Hematopoietic multipotent progenitor cell treated with erythropoietin and hydrocortisone succinate and interleukin-3 and kit ligand, for 4 days (in vitro differentiated cells): ENCODE measurements around the gene KIF3A.
A peak's percentile ranks its signal among the peaks of the same experiment; 100 is the strongest.

Source experiments
- DNase-seq: peaks from one replicate; pipeline ENCODE4 v3.0.0-alpha.2; 2015

Gene KIF3A

DNA sequence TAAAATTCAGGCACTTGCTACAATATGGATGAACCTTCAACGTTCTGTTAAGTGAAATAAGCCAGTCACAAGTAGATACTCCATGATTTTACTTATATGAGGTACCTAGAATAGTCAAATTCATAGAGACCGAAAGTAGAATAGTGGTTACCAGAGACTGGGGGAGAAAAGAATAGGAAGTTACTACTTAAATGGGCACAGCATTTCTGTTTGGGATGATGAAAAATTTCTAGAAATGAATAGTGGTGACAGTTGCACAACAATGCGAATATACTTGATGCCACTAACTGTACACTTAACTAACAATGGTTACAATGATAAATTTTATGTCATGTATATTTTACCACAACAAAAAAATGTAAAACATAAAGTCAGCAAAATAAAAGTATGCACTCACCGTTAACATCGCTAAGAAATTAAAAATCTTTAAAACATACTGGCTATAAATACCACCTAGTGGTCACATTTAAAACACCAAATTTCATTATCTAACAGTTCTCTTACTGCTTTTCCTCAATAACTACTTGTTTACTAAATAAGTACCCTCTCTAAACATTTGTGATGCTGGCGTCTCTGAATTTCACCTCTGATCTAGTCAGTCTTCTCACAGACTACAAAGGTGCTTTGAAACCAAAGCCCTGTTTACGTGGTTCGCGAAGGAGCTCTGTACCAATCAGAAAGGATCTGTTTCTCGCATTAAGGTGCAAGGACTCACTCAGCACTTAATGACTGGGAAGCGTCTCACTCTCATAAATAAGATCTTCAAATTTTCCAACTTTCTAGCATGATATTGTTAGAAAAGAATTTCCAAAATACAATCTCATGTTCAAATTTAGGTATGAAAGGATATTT lies 22.7 kb downstream of the KIF3A start:
- peak; percentile 58 for DNase-seq

DNA sequence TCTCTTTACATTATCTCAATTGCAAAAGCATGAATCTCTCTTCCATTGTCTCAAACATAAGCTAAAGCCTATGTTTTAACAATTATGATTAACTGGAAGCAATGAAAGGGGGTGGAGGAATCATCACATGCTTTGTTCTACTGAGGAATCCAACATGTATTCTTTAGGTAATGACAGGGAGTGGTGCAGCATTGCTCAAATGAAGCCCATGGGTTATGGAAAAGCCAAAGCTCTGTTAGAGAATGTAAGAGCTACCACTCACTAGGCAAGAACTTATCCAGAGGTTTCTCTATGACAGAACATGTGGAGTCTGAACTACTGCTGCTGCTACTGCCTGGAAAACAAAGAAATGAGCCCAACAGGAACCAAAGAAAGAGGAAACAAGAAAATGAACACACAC lies 28.7 kb downstream of the KIF3A start:
- peak; percentile 8 for DNase-seq

DNA sequence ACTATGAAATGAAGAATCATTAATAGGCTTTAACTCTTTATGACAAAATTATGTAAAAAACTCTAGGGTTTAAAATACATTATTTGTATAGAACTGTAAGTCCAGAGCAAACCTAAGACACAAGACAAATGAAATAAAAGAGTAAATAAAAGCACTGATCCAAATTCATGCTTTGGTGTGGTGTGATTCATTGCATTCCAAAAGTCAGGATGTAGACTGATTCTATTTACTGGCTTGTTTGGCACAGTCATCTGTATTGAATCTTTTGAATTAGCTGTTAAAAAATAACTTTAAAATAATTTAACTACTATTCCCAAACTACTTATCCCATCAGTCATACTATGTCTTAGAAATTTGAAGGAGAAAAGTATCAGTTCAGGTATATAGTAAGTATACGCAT lies 32.5 kb downstream of the KIF3A start:
- no peak for DNase-seq

DNA sequence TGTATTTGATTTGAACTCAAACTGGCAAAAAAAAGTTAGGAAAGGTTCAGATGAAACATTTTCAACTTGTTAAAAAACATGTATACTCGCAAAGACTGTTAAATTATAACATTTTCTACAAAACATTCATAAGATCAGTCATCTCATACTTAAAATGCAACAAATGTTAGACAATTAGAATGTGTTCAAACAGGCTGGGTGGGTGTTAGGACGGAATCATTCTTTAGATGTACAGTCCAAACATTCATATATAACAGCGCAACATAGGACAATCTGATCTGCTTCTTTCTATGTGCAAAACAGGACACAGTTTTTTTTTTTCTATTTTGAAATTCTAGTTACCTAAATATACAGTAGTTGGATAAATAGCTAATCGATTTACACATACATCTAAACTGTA lies 41.4 kb downstream of the KIF3A start:
- no peak for DNase-seq

DNA sequence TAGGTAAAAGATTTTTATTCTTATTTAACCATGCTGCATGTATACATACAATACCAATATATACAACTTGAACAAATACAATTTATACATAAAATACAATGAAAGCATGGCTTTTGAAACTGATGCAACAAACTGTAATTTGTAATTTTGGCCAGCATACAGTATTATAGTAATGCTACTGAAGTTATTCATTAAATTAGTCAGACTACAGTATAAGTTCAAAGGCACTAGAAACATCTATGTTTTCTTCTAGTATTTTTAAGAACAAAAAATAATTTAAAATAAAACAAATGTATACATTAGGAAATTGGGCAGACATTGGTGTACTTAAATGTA lies 44.7 kb downstream of the KIF3A start:
- no peak for DNase-seq

DNA sequence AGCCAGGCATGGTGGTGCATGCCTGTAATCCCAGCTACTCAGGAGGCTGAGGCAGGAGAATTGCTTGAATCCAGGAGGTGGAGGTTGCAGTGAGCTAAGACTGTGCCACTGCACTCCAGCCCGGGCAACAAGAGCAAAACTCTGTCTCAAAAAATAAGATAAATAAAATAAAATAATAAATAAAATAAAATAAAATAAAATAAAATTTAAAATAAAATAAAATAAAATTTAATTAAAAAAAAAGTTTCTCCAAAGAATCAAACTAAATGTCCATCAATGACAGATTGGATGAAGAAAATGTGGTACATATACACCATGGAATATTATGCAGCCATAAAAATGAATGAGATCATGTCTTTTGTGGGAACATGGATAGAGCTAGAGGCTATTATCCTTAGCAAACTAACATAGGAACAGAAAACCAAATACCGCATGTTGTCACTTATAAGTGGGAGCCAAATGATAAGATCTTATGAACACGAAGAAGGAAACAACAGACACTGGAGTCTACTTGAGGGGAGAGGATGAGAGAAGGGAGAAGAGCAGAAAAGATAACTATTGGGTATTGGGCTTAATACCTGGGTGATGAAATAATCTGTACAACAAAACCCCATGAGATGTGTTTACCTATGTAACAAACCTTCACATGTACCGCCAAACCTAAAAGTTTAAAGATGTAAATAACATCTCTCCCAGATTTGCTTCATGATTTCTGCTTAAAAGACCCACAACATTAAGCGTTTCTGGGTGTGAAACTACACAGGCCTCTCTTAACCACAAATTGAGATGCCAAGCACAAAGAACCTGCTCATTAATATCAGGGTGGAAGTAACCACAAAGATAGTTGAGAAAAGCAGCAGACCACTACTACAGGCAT lies 45.4 kb downstream of the KIF3A start:
- DNase-seq = peak; percentile 21

DNA sequence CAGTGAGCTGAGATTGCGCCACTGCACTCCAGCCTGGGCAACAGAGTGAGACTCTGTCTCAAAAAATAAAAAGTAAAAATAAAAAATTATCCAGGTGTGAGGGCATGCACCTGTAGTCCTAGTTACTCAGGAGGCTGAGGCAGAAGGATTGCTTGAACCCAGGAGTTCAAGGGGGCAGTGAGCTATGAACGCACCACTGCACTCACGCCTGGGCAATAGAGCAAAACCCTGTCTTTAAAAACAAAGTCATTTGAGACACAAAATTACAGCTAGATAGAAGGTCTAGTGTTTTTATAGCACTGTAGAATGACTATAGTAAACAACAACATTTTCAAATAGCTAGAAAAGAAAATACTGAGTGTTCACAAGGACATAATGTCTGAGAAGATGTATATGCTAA lies 47.2 kb downstream of the KIF3A start:
- DNase-seq = no peak

DNA sequence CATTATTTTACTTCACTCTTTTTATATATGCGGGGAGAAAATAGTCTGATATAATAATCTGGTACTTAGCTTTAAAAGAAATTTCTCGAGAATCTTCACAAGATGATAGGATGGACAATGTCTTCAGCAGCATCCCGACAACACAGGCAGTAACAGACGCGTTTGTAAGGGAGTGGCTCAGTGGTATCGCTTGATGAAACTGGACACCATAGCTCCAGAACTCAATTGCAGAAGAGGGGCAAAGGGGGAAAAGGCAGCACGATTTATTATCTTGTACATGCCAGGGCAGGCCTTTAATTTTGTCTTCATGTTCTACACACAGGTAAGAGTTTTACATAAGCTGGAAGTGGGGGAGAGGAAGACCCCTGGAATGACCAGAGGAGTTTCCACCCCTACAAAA lies 47.8 kb downstream of the KIF3A start:
- DNase-seq = no peak

DNA sequence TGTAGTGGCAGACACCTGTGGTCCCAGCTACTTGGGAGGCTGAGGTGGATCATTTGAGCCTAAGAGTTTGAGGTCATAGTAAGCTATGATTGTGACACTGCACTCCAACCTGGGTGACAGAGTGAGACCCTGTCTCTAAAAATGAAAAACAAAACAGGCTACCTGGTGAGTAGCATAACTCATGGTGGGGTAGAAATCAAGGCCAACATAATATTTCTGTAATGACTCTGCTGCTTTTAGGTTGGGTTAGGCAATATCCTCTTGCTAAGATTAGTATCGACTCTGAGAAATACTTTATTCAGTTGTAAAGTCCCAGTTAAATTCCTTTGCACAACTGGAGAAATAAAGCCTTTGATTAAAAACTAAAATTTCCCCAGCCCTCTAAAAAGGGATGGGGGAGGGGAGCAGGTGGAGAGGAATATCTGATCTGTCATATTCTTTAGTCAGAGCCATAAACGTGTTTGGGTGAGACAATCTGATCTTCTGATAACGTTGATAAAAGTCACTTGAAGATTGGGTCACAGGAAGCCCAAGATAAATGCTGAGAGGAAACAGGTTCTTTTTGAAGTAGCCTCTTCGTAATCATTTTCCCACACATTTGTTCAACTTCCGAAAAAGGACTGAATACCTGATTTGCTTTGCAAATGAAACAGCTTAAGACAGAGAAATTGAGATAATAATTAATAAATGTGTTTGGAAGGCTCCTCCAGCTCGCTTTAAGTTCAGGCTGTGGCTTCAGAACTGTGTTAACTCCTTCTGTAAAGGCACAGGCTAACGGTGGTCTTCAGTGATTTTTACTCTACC lies 48.6 kb downstream of the KIF3A start:
- DNase-seq = peak; percentile 74

DNA sequence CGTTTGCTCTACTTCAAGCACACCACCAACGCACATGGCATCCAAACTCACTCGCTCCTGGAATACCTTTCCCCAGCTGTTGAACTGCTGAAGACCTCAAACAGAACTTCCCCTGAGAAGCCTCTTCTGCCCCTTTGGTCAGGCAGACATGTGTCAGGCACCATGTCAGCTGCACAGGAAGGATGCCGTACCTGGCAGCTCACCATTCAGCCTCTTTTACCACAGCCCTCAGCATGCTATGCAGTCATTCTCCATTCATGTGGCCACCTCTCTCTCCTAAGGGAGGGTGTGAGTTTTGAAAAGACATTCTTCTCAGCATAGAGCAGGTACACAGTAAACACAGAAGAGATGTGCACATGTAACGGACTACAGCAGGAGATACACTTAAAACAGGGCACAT lies 49.4 kb downstream of the KIF3A start:
- DNase-seq = no peak

DNA sequence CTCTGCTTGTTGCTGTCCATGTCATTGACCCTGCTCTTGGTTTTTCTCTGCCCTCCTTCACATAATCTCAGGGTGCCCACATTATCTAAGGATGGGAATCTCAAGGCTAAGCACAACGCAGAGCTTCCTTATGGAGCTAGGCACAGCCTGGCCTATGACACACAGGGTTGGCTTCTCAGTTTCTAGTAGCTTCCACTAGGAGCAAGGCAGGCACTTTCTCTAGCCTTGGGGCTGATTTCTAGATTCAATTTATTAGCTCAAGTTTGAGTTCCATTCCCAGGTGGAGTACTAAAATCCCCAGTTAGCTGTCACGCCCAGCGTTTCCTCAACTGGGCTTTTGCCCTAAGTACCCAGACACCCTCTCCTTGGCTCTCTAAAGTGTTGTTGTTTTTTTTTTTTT lies 51.2 kb downstream of the KIF3A start:
- no peak for DNase-seq

DNA sequence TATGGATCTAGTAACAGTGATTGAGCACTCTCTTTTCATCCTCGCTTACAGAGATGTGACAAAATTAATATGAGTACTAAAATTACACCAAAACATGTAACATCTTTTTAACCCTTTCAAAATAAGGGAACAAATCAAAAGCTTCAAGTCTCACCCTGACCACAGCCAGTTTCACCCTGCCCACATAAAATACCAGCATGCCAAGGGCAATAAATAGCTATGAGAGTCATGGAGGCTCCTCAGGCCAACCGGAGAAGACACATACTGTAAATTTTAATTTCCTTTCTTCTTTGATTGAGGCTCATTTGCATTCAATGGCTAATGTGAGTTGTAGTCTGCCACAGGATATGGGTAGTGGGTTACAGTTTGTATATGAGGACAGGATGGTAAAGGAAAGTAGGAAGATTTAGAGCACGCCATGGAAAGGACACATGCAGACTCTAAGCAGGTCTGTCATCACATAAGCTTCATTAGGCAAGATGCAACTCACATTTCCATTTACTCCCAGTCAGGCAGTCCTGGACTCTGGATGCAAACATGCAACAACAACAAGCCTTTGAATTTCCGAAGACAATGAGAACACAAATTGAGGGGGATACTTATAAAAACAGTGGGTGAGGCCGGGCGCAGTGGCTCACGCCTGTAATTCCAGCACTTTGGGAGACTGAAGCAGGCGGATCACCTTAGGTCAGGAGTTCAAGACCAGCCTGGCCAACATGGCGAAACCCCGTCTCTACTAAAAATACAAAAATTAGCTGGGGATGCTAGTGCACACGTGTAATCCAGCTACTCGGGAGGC lies 52.2 kb downstream of the KIF3A start:
- no peak for DNase-seq

DNA sequence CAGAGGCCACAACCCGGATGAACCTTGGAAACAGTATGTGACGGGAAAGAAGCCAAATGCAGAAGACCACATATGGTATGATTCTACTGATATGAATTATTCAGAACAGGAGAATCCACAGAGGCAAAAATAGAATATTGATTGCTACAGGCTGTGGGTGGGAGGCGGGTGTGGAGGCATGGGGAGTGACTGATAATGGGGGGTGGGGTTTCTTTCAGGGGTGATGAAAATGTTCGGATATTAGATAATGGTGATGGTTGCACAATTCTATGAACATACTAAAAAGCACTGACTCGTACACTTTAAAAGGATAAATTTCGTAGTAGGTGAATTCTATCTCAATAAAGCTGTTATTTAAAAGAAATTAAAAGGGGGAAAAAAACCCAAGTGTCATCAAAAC lies 52.9 kb downstream of the KIF3A start:
- peak; percentile 74 for DNase-seq

DNA sequence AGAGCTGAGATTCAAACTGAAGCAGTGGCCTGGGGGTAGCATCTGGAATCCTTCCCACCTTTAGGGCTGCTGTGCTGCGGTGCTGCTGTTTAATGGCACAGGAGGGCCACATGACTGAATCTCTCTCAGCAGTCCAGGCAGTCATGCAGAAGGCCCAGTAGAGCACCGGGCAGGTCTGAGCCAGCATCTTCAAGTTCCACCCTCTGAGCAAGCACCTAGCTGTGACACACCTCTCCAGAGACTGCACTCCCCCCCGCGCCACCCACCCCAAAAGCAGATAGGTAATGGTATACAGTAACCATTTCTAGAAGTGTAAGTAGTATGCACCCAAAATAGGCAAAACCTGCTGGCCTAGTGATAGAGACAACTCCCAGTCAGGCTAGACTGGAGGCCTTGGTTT lies 55.4 kb downstream of the KIF3A start:
- no peak for DNase-seq

DNA sequence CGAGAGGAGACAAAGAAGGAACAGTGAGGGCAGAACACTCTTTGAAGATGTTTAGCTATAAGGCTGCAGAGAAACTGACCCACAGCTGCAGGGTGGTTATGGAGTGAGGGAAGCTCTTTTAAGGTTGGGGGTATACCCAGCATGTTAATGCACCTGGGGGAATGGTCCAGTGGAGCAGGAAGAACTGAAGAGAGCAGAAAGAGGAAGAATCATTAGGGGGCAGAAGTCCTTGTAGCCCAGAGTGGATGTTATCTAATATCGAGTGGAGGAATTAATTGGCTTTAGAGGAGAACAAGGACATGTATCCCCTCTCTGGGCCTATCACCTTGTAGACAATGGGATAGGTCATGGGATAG lies 55.9 kb downstream of the KIF3A start:
- no peak for DNase-seq

DNA sequence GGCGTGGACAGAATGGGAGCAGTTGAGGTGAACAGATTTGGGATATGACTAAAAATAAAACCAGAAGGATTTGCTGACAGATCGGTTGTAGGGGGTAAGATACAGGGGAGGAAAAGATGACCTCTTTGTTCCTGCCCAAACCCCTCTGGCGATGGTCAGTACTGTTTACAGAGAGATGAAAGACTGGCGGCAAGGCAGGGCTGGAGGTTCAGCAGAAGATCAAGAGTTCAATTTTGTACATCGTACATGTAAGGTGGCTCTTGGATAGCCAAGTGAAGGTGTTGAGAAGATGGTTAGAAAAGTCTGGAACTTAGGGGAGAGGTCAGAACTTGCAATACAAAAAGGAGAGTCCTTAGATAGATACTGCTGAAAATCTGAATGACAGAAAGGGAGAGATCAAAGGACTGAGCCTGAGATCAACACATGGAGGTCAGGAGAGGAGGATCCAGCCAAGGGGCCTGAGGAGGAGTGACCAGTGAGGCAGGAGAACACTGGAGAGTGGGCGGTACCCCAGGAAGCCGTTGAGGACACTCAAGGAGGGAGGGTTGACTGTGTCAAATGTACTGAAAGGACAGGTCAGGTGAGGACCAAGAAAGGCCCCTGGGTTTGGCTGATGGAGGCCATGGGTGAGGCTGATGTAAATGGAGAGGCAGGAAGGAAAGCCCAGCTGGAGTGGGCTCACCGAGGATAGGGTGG lies 56.4 kb downstream of the KIF3A start:
- DNase-seq = no peak

DNA sequence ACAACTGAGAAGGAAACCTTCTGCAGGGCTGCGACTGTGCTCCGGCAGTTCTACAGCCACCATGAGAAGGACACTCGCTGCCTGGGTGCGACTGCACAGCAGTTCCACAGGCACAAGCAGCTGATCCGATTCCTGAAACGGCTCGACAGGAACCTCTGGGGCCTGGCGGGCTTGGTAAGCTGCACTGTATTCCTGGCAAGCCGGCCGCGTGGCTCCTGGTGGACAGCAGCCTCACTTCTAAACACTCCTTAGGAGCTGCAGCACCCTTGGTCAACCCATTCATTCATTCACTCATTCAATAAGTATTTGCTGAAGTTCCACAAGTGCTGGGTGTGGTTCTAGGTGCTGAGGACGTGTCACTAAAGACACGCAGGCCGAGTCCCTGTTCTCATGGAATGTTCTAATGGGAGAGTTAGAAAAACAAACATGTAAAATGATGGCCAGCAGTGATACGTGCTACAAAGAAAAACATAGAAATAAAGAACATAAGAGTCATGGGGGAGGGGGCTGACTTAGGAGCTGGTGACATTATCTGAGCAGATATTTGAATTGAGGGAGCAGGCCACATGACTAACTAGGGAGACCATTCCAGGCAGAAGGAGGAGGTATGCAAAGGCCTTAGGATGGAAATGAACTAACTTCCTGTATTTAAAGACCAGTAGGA lies 57.5 kb downstream of the KIF3A start:
- DNase-seq = no peak

DNA sequence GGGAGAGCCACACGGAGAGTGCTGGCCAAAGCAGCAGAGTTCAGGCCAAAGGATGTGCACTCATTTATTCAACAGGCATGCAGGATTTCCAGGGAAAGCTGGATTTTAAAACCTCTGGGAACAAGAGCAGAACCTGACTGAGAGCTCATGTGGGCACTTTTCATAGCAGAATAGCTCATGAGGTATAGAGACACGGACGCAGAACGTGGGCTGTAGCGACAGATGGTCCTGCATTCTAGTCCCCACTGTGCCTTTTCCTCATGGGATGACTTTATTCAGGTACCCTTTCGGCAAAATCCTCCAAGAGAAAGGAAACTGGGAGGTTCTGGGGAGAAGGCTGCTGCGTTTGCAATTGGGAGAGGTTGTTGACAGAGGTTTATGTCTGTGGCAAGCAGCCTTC lies 58.2 kb downstream of the KIF3A start:
- no peak for DNase-seq

DNA sequence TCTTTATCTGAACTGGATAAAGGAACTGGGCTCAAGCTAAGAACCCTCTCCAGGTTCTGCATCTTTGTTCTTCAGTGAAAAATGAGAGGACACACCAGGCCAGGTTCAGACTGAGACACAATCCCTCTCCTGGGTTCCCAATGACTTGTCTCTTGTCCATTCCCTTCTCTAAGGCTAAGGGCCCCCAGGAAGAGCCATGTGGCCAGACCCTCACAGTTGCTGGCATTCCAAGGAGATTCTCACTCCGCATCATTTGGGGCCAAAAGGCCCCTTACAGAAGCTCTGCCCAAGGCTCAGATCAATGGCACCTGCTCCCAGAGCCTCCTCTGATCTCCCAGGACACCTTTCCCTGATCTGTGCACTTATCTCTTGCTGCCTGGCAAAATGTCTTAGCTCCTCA lies 58.6 kb downstream of the KIF3A start:
- DNase-seq = no peak

DNA sequence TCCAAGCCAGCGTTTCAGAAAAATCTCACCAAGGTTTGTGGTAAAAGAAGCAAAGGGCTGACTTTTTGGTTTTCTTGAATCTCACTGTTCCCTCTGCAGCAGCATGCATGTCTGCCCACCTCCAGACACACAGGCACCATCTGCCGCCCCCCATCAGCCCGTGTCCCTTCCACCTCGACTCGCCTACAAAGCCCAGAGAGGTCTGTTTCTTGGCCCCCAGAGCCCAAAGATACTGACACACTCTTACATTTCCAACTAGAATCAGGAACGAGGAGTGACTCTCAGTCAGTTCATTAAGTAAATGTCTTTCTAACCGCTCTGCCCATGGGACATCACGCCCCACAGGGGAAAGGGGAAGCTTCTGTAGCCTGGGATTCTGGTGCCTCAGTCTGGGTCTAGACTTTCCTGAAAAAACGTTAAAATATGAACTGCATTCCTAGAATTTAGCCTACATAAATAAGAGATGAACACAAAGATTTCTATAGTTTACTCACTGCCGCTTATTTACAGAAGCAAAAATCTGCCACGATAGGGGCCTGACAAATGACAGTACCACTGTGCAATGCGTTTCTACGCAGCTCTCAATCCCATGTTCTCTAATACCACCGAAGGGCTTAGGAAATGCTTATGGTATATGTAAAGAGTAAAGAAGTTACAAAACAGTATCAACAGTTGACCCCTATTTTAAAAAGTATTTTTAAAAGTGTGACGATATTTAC lies 59.5 kb downstream of the KIF3A start:
- no peak for DNase-seq

DNA sequence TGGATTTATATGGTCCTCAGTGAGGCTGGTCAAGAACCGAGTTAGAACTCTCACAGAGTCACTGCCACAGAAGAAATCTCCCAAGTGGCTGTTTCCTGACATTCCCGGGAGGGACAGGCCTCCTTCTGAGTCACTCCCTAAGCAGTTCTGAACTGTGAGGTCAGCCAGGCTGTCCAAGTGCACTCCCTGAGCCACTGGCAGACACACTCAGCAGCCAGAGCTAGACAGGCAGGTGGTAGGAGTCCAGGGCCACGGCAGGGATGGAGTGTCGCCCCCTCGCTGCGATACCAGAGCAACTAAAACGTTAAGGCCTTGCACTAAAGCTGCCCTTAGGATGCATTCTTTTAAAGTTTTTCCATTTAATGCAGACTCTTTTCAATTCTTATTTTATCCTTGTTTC lies 60.2 kb downstream of the KIF3A start:
- DNase-seq = no peak
